Neural crest cell (in vitro differentiated cells): ENCODE data around the gene NUPR2. TPM values are rescaled to one million over a fixed set of nuclear protein-coding genes. Genes with fewer than 3 reads are reported as not detected.
A peak's percentile ranks its signal among the peaks of the same experiment; 100 is the strongest.
"Not testable (repeated sequence)": the region's sequence is repeated elsewhere in the genome, so short reads cannot be mapped to it uniquely, and the experiment has no call there.

Experiments used
- DNase-seq: peaks from one replicate; pipeline ENCODE4 v3.0.0; 2021; ENCODE audit warnings: low read depth, mixed read lengths, low spot score
- H3K27ac Mint-ChIP-seq: one replicate; pipeline ENCODE4 v1.8.0; 2021; ENCODE audit warnings: mild to moderate bottlenecking, mixed read lengths; ENCODE audit not compliant: unreplicated experiment
- H3K27me3 Mint-ChIP-seq: 2 replicates; pipeline ENCODE4 v1.8.0; 2021; ENCODE audit warnings: low read depth, mild to moderate bottlenecking, mixed read lengths
- H3K36me3 Mint-ChIP-seq: 2 replicates; pipeline ENCODE4 v1.8.0; 2021; ENCODE audit warnings: low read depth, mild to moderate bottlenecking, mixed read lengths
- H3K4me1 Mint-ChIP-seq: 2 replicates; pipeline ENCODE4 v1.8.0; 2021; ENCODE audit warnings: mixed read lengths
- H3K4me3 Mint-ChIP-seq: one replicate; pipeline ENCODE4 v1.8.0; 2021; ENCODE audit warnings: mild to moderate bottlenecking, mixed read lengths
- H3K9me3 Mint-ChIP-seq: 2 replicates; pipeline ENCODE4 v1.8.0; 2021; ENCODE audit warnings: mixed read lengths
- CTCF ChIP-seq: fragments of 200-600 bp; sonication (generic); conservative IDR thresholded peaks from 2 replicates; pipeline ENCODE4 v1.5.0; 2021; ENCODE audit warnings: antibody characterized with exemption, mild to moderate bottlenecking
- total RNA-seq: library from RNA; stranded (reverse); gene quantifications from 2 replicates; pipeline ENCODE4 v1.2.1, GENCODE V29; 2021

Gene NUPR2
- total RNA-seq, 1 donor from 2014 or later, result not detected

GRCh38 chr7:56099653-56100052 is 16.6 kb downstream of the NUPR2 start:
- H3K36me3 Mint-ChIP-seq, result peaks cover 12% of the 10 kb centered on the region
- no peak for DNase-seq
- TF ChIP-seq CTCF, result no peak
- no peaks in the 10 kb centered on the region for H3K4me1 Mint-ChIP-seq
- H3K27ac Mint-ChIP-seq, result no peak overlapping the region
- H3K4me3 Mint-ChIP-seq, result no peak overlapping the region
- no peaks in the 10 kb centered on the region for H3K27me3 Mint-ChIP-seq
- H3K9me3 Mint-ChIP-seq, result no peaks in the 10 kb centered on the region

- H3K9me3 Mint-ChIP-seq, H3K4me1 Mint-ChIP-seq, DNase-seq, H3K36me3 Mint-ChIP-seq, H3K27me3 Mint-ChIP-seq, H3K4me3 Mint-ChIP-seq: not testable (repeated sequence)
- peak overlapping the region; percentile 57 for H3K27ac Mint-ChIP-seq
Measured at GRCh38 chr7:56098187-56099008, 17.8 kb downstream of the NUPR2 start.

- Mint-ChIP-seq H3K4me1 (no peaks in the 10 kb centered on the region), H3K27ac (no peak overlapping the region), H3K9me3 (no peaks in the 10 kb centered on the region), H3K27me3 (no peaks in the 10 kb centered on the region), H3K36me3 (peaks cover 5% of the 10 kb centered on the region), H3K4me3 (no peak overlapping the region)
- no peak for DNase-seq
- no peak for TF ChIP-seq CTCF
Measured at GRCh38 chr7:56097700-56098099, 18.5 kb downstream of the NUPR2 start.

GRCh38 chr7:56092789-56093531 is 23.3 kb downstream of the NUPR2 start, which contains the start of gene PHKG1:
PHKG1 (minus strand) TSS chr7:56092952; CDS start chr7:56088941, 4,011 bp downstream.
- no peaks in the 10 kb centered on the region for H3K4me1 Mint-ChIP-seq
- TF ChIP-seq CTCF, result peak; percentile 22
- DNase-seq, result no peak

GRCh38 chr7:56092388-56092787 is 23.8 kb downstream of the NUPR2 start:
- not testable (repeated sequence) for H3K4me1 Mint-ChIP-seq, DNase-seq, H3K27ac Mint-ChIP-seq, H3K36me3 Mint-ChIP-seq, H3K9me3 Mint-ChIP-seq, H3K27me3 Mint-ChIP-seq, H3K4me3 Mint-ChIP-seq

More at GRCh38 chr7:56092789-56093531, 23.3 kb downstream of the NUPR2 start, which contains the start of gene PHKG1:
- Mint-ChIP-seq H3K9me3 (no peaks in the 10 kb centered on the region), H3K4me3 (no peak within 1 kb of the TSS), H3K27ac (no peak within 1 kb of the TSS), H3K27me3 (no peaks in the 10 kb centered on the region), H3K36me3 (peaks cover 2% of the 10 kb centered on the region)

GRCh38 chr7:56091591-56091990 is 24.6 kb downstream of the NUPR2 start:
- Mint-ChIP-seq H3K4me1 (no peaks in the 10 kb centered on the region), H3K4me3 (no peak overlapping the region), H3K9me3 (no peaks in the 10 kb centered on the region), H3K27me3 (no peaks in the 10 kb centered on the region), H3K36me3 (peaks cover 2% of the 10 kb centered on the region), H3K27ac (no peak overlapping the region)
- TF ChIP-seq CTCF, result no peak
- DNase-seq, result no peak
